ENCODE measurements around the gene CCDC88C. TPM values are rescaled to one million over a fixed set of nuclear protein-coding genes. Genes with fewer than 3 reads are reported as not detected.

CCDC88C gene
- total and polyA plus RNA-seq, 2 experiments from 2014 or later: 23.6 to 60.7 TPM

DNA sequence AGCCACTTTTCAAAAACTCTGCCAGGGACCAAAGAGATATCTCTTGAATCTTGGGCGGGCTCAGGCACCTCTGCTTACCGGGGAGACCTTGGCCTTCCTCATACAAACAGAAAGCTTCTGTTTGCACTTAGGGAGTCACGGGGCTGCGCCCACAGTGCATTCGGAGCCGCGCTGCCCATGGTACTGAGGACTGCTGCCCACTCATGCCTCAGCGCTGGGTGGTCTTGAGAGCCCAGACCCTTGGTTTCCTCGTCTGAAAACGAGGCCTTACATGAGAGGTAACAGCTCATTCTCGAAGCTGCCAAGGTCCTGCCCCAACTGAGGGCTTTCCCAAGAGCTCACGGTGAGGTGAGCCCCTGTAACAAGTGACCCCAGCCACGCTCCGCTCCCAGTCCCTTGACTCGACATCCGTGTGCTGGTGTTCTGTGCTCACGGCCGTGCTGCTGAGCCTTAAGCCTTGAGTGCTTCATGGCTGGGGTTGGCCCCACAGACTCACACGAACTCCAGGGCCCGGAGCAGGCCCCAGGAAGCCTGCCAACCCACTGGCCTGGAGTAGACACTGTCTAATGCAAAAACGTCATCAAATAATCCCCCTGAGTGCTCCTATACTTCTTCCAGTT is 125.7 kb downstream of the CCDC88C start:
- Histone ChIP-seq H3K27me3 (ENCODE audit: insufficient read depth) (no peaks in the 10 kb centered on the region), H3K4me3 (no peak overlapping the region), H3K4me2 (no peak overlapping the region), H3K36me3 (ENCODE audit: insufficient read depth) (peaks cover 13% of the 10 kb centered on the region), H3K9me2 (ENCODE audit: insufficient read depth) (no peaks in the 10 kb centered on the region), H3F3A (replicated peaks; ENCODE audit: low read depth) (0 out of 2 replicates have a peak, but pooled peaks cover 5% of the 10 kb centered on the region), H3K79me2 (replicated peaks; ENCODE audit: insufficient read depth) (no peaks in the 10 kb centered on the region), H2AFZ (no peak overlapping the region), H3K27ac (ENCODE audit: low read depth) (no peak overlapping the region), H4K20me1 (replicated peaks; ENCODE audit: insufficient read depth) (no peaks in the 10 kb centered on the region; the same call in 1 of the 2 replicates), H3K4me1 (ENCODE audit: insufficient read depth) (no peaks in the 10 kb centered on the region)
- Mint-ChIP-seq H3K4me3 (no peak overlapping the region), H3K27ac (no peak overlapping the region), H3K27me3 (ENCODE audit: insufficient read depth, low read depth, poor library complexity) (peaks cover 6% of the 10 kb centered on the region), H3K36me3 (ENCODE audit: low read depth) (peaks cover 70% of the 10 kb centered on the region), H3K9me3 (no peaks in the 10 kb centered on the region), H3K4me1 (no peaks in the 10 kb centered on the region)
- TF ChIP-seq POLR2AphosphoS5 (IDR thresholded peaks at IDR 0.05; ENCODE audit: low read depth) (no peak), EZH2phosphoT487 (IDR thresholded peaks at IDR 0.05; ENCODE audit: unreplicated experiment) (no peak), CREB1 (CRISPR knock-in tag; IDR thresholded peaks at IDR 0.05; ENCODE audit: low read depth) (no peak), NANOG (IDR thresholded peaks at IDR 0.05; ENCODE audit: borderline replicate concordance) (no peak), ZNF114 (CRISPR knock-in tag; IDR thresholded peaks at IDR 0.05) (no peak)
- TF ChIP-seq, protein P1, sequence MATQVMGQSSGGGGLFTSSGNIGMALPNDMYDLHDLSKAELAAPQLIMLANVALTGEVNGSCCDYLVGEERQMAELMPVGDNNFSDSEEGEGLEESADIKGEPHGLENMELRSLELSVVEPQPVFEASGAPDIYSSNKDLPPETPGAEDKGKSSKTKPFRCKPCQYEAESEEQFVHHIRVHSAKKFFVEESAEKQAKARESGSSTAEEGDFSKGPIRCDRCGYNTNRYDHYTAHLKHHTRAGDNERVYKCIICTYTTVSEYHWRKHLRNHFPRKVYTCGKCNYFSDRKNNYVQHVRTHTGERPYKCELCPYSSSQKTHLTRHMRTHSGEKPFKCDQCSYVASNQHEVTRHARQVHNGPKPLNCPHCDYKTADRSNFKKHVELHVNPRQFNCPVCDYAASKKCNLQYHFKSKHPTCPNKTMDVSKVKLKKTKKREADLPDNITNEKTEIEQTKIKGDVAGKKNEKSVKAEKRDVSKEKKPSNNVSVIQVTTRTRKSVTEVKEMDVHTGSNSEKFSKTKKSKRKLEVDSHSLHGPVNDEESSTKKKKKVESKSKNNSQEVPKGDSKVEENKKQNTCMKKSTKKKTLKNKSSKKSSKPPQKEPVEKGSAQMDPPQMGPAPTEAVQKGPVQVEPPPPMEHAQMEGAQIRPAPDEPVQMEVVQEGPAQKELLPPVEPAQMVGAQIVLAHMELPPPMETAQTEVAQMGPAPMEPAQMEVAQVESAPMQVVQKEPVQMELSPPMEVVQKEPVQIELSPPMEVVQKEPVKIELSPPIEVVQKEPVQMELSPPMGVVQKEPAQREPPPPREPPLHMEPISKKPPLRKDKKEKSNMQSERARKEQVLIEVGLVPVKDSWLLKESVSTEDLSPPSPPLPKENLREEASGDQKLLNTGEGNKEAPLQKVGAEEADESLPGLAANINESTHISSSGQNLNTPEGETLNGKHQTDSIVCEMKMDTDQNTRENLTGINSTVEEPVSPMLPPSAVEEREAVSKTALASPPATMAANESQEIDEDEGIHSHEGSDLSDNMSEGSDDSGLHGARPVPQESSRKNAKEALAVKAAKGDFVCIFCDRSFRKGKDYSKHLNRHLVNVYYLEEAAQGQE (IDR thresholded peaks at IDR 0.05; ENCODE audit: unreplicated experiment): no peak
- ATAC-seq (no peak), DNase-seq (ENCODE audit: low spot score) (no peak)

DNA sequence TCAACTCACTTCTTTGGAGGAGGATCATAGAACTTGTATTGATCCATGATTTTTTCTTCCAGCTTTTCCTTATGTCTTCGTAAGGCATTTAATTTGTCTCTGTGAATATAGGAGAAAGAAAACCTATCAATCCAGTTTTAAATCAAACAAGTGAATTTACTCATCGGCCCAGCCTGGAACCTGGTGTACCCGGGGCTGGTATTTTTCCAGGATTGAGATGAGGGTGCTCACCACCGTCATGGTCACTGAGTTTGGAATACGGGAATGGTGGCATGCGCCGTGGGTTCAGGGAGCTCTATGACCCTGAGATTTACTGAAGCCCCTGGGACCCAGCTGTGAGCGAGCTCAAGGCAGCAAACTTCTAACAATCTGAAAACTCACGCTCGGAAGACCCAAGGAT is 126.6 kb downstream of the CCDC88C start:
- no peak overlapping the region for H3K4me2 ChIP-seq
- Mint-ChIP-seq H3K27me3 (ENCODE audit: insufficient read depth, low read depth, poor library complexity) (peaks cover 6% of the 10 kb centered on the region), H3K4me1 (no peaks in the 10 kb centered on the region), H3K4me3 (no peak overlapping the region), H3K36me3 (ENCODE audit: low read depth) (peaks cover 64% of the 10 kb centered on the region), H3K27ac (no peak overlapping the region), H3K9me3 (no peaks in the 10 kb centered on the region)
- H4K20me1 ChIP-seq (replicated peaks; ENCODE audit: insufficient read depth): no peaks in the 10 kb centered on the region; the same call in 1 of the 2 replicates
- no peak overlapping the region for H3K27ac ChIP-seq (ENCODE audit: low read depth)
- TF ChIP-seq ZNF114 (CRISPR knock-in tag; IDR thresholded peaks at IDR 0.05): no peak
- TF ChIP-seq POLR2AphosphoS5 (IDR thresholded peaks at IDR 0.05; ENCODE audit: low read depth): no peak
- no peak for TF ChIP-seq JUNB (IDR thresholded peaks at IDR 0.05; ENCODE audit: unreplicated experiment)
- no peak for TF ChIP-seq NANOG (IDR thresholded peaks at IDR 0.05; ENCODE audit: borderline replicate concordance)
- TF ChIP-seq EZH2phosphoT487 (IDR thresholded peaks at IDR 0.05; ENCODE audit: unreplicated experiment): no peak
- no peak for TF ChIP-seq STAT1 (IDR thresholded peaks at IDR 0.05; ENCODE audit: unreplicated experiment)
- no peak for TF ChIP-seq EZH2 (IDR thresholded peaks at IDR 0.05; ENCODE audit: low read depth, unreplicated experiment)
- TF ChIP-seq, protein P2, sequence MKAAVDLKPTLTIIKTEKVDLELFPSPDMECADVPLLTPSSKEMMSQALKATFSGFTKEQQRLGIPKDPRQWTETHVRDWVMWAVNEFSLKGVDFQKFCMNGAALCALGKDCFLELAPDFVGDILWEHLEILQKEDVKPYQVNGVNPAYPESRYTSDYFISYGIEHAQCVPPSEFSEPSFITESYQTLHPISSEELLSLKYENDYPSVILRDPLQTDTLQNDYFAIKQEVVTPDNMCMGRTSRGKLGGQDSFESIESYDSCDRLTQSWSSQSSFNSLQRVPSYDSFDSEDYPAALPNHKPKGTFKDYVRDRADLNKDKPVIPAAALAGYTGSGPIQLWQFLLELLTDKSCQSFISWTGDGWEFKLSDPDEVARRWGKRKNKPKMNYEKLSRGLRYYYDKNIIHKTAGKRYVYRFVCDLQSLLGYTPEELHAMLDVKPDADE (IDR thresholded peaks at IDR 0.05): no peak
- H3K4me1 ChIP-seq (ENCODE audit: insufficient read depth): no peaks in the 10 kb centered on the region
- no peak overlapping the region for H3K4me3 ChIP-seq
- H3F3A ChIP-seq (replicated peaks; ENCODE audit: low read depth): 0 out of 2 replicates have a peak, but pooled peaks cover 5% of the 10 kb centered on the region
- DNase-seq (ENCODE audit: low spot score) (no peak), ATAC-seq (no peak)
- no peak overlapping the region for H2AFZ ChIP-seq
- H3K9me2 ChIP-seq (ENCODE audit: insufficient read depth): no peaks in the 10 kb centered on the region
- peaks cover 13% of the 10 kb centered on the region for H3K36me3 ChIP-seq (ENCODE audit: insufficient read depth)
- H3K79me2 ChIP-seq (replicated peaks; ENCODE audit: insufficient read depth): no peaks in the 10 kb centered on the region
- no peaks in the 10 kb centered on the region for H3K27me3 ChIP-seq (ENCODE audit: insufficient read depth)
